NCI-H146 treated with DMSO at 0.1 percent for 48 hours (cell line): ENCODE data around the gene MRPL37.

Experiments
- DNase-seq: peaks from one replicate; lab custom pipeline; 2025; ENCODE audit not compliant: unreplicated experiment; lab: John Stamatoyannopoulos, UW

The MRPL37 gene

DNA sequence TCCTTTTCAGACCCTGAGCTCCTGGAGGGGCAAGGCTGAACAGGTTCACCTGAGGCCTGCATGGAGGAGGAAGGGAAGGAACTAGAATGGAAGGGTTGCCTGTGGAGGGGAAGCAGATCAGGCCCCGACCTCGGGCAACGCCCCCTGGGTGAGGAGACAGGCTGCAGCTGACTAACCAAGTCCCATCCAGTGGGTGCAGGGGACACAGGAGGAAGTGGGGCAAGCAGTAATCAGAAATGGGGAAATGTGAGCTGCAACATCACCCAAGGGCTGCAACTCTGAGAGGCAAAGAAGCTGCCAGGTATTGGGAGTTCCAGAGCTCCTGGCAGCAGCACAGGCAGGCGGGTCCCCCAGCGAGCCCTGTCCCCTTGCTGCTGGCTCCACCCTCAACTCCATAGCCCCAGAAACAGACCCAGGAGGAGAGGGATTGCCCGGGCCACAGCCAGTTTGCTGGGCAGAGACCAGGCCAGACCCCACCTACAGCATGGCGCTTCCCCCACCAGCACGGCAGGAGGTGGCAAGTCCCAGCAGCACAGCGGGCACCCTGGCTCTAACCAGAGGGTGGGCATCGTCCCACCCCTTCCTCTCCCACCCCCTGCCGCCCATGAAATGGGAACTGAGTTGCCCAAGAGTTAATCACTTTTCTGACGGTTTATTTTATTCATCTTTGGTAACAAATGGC, 38.5 kb downstream of the MRPL37 start:
- no peak for DNase-seq

GRCh38 chr1:54239035-54239383, 39.0 kb downstream of the MRPL37 start:
- no peak for DNase-seq

GRCh38 chr1:54239631-54240031, 39.7 kb downstream of the MRPL37 start:
- DNase-seq: no peak

DNA sequence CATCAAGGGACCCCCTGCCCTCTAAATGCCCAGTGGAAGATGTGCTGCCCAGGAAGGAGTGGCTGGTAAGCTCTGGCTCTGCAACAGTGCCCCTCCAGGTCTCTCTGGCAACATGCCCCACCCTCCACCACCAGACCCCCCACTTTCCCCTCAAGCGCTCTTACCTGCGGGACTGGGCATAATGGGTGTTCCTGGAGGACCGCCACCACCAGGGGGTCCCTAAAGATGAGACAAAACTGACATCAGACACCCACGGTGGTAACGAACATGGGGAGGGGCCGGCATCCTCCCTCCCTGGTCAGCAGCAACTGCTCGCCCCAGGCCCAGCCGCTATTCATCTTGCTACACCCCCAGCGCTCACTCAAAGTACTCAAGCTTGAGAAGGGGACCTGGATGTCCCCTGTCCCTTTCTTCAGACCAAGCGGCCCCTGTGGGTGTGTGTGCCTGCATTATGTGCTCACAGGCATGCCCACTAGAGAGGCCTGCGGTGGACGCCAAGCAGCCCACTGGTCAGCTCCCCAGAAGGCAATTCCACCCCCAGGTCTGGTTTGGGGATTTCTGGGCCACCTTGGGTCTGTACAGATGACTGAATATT, 40.9 kb downstream of the MRPL37 start:
- no peak for DNase-seq

DNA sequence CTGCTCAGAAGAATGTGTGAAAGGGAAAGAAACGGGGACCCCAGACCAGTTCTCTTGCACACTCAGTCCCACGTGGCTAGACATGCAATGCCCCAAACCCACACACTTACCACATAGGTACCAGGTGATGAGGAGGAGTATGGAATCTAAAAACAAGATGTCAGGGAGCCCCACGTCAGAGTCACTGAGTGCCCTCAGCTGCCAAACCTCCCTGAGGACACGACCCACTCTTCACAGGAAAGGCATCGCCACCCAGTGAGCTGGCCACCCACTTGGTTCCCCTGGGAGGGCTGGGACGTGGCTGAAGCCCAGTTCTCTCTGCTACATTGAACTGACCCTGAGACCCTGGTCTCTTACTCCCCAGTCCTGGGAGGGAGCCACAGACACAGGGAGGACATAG, 41.4 kb downstream of the MRPL37 start:
- DNase-seq: no peak

- no peak for DNase-seq
Measured at GRCh38 chr1:54243022-54243421, 43.1 kb downstream of the MRPL37 start.

DNA sequence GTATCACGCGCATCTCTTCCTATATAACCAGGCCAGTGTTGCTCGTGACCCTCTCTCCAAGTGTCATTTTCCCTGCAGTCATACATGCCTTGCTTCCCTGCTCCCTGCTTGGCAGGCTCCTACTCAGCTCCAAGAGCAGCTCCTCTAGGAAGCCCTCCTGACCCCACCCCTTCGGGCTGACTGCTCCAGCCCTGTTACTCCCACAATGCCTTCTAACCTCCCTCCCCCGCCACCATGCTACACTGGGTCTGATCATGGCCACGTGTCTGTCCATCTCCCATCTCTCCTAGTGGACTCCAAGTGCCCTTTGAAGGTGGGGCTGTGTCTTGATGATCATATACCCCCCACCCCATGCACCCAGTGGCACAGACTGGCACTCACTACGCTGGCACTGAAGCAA, 44.7 kb downstream of the MRPL37 start:
- no peak for DNase-seq

- DNase-seq: no peak
Measured at GRCh38 chr1:54245501-54245900, 45.5 kb downstream of the MRPL37 start.

DNA sequence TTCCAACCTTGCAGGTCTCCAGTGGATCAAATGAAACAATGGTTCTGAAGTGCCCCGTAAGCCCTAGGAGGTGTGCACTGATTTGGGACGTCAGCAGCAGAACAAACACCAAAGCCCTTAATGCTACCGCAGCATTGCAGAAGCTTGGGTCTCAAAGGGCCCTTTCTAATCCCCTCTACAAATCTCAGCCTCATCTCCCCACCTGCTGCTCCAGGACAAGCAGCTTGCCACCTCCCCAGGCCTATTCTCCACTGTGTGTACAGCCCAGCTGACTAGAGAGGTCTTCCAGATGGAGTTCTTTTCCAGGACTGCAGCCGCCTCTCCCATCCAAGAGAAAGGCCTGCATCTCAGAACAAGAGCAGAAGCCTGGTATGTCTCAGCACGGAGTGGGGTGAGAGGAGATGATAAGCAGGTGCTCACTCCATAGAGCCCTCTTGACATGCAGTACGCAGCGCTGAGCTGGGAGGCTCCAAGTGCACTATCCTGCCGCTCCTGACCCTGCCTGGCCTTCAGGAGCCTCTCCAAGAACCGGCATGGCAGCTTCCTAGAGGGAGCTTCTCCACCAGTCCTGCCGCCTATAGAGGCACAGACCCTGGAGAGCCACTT, 46.3 kb downstream of the MRPL37 start:
- no peak for DNase-seq

DNA sequence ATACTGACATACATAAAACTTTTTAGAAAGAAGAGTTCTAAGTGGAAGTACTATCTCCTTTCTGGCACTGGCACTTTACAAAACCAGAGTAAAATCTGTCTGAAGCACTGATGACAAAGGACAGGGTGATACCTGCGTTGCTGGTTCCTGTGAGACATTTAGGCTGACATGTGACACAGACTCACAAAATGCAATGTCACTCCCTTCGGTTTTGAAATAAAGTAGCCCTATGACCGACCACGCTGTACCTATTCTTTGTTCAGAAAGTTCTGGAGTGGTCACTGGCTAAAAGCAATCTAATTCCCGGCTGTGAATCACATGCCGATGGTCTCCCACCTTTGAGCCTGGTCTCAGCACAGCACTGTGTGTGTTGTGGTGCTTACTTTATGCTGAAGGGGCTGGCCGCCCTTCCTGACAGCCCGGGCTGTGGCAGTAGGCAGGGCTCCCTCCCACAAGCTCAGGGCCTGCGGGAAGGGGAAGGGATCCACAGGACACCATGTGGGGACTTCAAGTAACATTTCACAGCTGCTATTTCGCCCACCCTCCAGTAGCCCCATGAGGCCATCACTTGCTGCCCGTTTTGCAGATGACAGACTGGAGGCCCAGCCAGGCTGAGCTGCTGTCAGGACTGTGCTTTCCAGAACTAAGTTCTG, 48.0 kb downstream of the MRPL37 start:
- DNase-seq: no peak

- no peak for DNase-seq
Measured at GRCh38 chr1:54248966-54249365, 49.0 kb downstream of the MRPL37 start.

- no peak for DNase-seq
Measured at GRCh38 chr1:54249819-54250435, 50.0 kb downstream of the MRPL37 start.

- DNase-seq: no peak
Measured at GRCh38 chr1:54250670-54251069, 50.7 kb downstream of the MRPL37 start.

- peak; percentile 71 for DNase-seq
Measured at GRCh38 chr1:54252371-54252936, 52.5 kb downstream of the MRPL37 start.

DNA sequence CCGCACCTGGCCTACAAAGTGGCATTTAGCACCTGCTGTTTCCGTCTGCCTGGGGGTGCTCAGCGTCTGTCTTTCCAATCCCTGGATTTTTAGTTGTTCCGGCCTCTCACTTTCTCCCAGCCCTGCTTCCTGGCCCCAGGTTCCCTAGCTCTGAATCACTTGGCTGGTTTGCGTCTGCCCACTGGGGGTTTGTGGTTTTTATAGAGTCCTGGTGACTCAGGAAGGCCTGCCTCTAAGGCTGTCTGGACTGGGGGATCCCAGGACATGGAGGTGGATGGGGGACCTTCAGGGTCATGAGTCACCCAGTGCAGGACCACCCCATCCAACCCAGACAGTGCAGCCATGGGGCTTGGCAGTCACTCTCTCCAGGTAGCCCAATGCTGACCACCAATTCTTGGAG, 53.5 kb downstream of the MRPL37 start:
- no peak for DNase-seq

GRCh38 chr1:54254055-54254454, 54.1 kb downstream of the MRPL37 start:
- peak; percentile 80 for DNase-seq

DNA sequence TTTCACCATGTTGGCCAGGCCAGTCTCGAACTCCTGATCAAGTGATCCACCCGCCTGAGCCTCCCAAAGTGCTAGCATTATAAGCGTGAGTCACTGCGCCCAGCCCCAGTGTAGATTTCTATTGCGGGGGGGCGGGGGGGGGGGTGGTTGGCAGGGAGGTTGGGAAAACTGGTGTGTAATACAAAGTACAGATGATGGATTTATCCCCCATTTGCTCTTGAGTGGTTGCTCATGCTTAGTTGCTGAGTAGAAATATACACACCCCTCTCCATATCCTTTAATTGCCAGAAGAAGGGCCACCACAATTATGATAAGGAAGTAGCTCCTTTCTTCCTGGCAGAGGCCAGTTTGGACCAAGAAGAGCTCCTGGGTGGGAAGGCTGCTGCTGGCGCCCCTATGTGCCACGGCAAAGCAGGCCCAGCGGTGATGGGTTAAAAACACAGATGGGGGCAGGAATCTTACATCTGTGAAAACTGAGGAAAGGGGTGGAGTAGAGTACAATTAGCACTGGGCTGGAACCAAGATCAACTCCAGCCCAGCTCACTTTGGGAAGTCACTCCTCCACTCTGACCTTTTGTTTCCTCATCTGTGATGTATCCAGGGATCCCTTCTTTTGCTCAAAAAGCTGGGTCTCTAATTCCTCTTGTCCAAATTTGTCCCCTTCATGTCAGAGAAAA, 55.2 kb downstream of the MRPL37 start:
- DNase-seq: no peak

- DNase-seq: peak; percentile 75
Measured at GRCh38 chr1:54256522-54257345, 56.8 kb downstream of the MRPL37 start.

- DNase-seq: no peak
Measured at GRCh38 chr1:54257346-54257620, 57.3 kb downstream of the MRPL37 start.

- DNase-seq: no peak
Measured at GRCh38 chr1:54257876-54258275, 57.9 kb downstream of the MRPL37 start.
